HepG2 (cell line): ENCODE measurements around the gene OGFR. TPM values are rescaled to one million over a fixed set of nuclear protein-coding genes. Genes with fewer than 3 reads are reported as not detected.
A peak's percentile ranks its signal among the peaks of the same experiment; 100 is the strongest.

Source experiments
- CEBPB ChIP-seq: IDR thresholded peaks from 2 replicates; pipeline ENCODE4 v1.6.1; 2011; ENCODE audit warnings: low read depth, low read length, improper control_type of control experiment, borderline replicate concordance
- CENPX ChIP-seq: sonication (generic); formaldehyde crosslinking; IDR thresholded peaks from 2 replicates; pipeline ENCODE4 v1.9.0; 2021; ENCODE audit warnings: mild to moderate bottlenecking, missing genetic modification reagents, moderate library complexity
- ELF3 ChIP-seq: IDR thresholded peaks from 2 replicates; pipeline ENCODE4 v1.6.1; 2016; ENCODE audit warnings: missing genetic modification reagents, missing compliant biosample characterization
- ESRRA ChIP-seq: sonication (generic); formaldehyde crosslinking; IDR thresholded peaks from 2 replicates; pipeline ENCODE4 v1.5.1; 2020; ENCODE audit warnings: mild to moderate bottlenecking, low read depth, missing genetic modification reagents
- FOXK1 ChIP-seq: sonication (generic); formaldehyde crosslinking; IDR thresholded peaks from 2 replicates; pipeline ENCODE4 v1.4.0; 2020; ENCODE audit warnings: low read depth, missing genetic modification reagents, borderline replicate concordance
- JDP2 ChIP-seq: sonication (generic); formaldehyde crosslinking; IDR thresholded peaks from 2 replicates; pipeline ENCODE4 v1.8.1; 2022; ENCODE audit warnings: missing genetic modification reagents, borderline replicate concordance
- MYC ChIP-seq: sonication (generic); formaldehyde crosslinking; IDR thresholded peaks from 2 replicates; pipeline ENCODE4 v1.9.0; 2021; ENCODE audit warnings: missing genetic modification reagents, borderline replicate concordance
- SMARCC2 ChIP-seq: fragments of 450-650 bp; IDR thresholded peaks from 2 replicates; pipeline ENCODE4 v1.6.1; 2017; ENCODE audit warnings: antibody characterized with exemption, mild to moderate bottlenecking
- SNRNP70 ChIP-seq: fragments of 200-400 bp; formaldehyde crosslinking; IDR thresholded peaks from 2 replicates; pipeline ENCODE4 v1.6.1; 2017; ENCODE audit warnings: mild to moderate bottlenecking, low read depth, low read length, moderate library complexity
- TARDBP ChIP-seq: sonication (generic); formaldehyde crosslinking; IDR thresholded peaks from 2 replicates; pipeline ENCODE4 v1.8.0; 2022; ENCODE audit warnings: mild to moderate bottlenecking, missing genetic modification reagents
- ZC3H13 ChIP-seq: sonication (generic); formaldehyde crosslinking; IDR thresholded peaks from 2 replicates; pipeline ENCODE4 v1.8.1; 2023; ENCODE audit warnings: mild to moderate bottlenecking, missing genetic modification reagents, moderate library complexity
- ZFP37 ChIP-seq: sonication (generic); formaldehyde crosslinking; IDR thresholded peaks from 2 replicates; pipeline ENCODE4 v1.4.0; 2020; ENCODE audit warnings: missing genetic modification reagents, borderline replicate concordance
- ZNF101 ChIP-seq: sonication (generic); formaldehyde crosslinking; IDR thresholded peaks from 2 replicates; pipeline ENCODE4 v1.4.0; 2020; ENCODE audit warnings: mild to moderate bottlenecking, low read depth, missing genetic modification reagents, borderline replicate concordance
- ZNF12 ChIP-seq: sonication (generic); formaldehyde crosslinking; IDR thresholded peaks from 2 replicates; pipeline ENCODE4 v1.5.0; 2020; ENCODE audit warnings: missing genetic modification reagents
- ZNF292 ChIP-seq: sonication (generic); formaldehyde crosslinking; IDR thresholded peaks from 2 replicates; pipeline ENCODE4 v1.8.1; 2022; ENCODE audit warnings: mild to moderate bottlenecking, low read depth, missing genetic modification reagents, borderline replicate concordance
- ZNF34 ChIP-seq: sonication (generic); formaldehyde crosslinking; IDR thresholded peaks from 2 replicates; pipeline ENCODE4 v1.4.0; 2020; ENCODE audit warnings: mild to moderate bottlenecking, missing genetic modification reagents, borderline replicate concordance
- ZNF451 ChIP-seq: sonication (generic); formaldehyde crosslinking; IDR thresholded peaks from 2 replicates; pipeline ENCODE4 v1.5.0; 2020; ENCODE audit warnings: mild to moderate bottlenecking, missing genetic modification reagents
- ZNF460 ChIP-seq: sonication (generic); formaldehyde crosslinking; IDR thresholded peaks from 2 replicates; pipeline ENCODE4 v1.5.1; 2020; ENCODE audit warnings: missing genetic modification reagents, mild to moderate bottlenecking, borderline replicate concordance
- ZNF619 ChIP-seq: sonication (generic); formaldehyde crosslinking; IDR thresholded peaks from 2 replicates; pipeline ENCODE4 v1.4.0; 2020; ENCODE audit warnings: mild to moderate bottlenecking, missing genetic modification reagents
- ZNF644 ChIP-seq: IDR thresholded peaks from 2 replicates; pipeline ENCODE4 v1.6.1; 2016; ENCODE audit warnings: low read depth
- ZNF788 ChIP-seq: sonication (generic); formaldehyde crosslinking; IDR thresholded peaks from 2 replicates; pipeline ENCODE4 v1.5.0; 2020; ENCODE audit warnings: mild to moderate bottlenecking, missing genetic modification reagents, borderline replicate concordance
- polyA plus RNA-seq, 8 experiments: library from polyadenylated mRNA; depleted of rRNA in 3 of 8; stranded (reverse) in 7 of 8; unstranded in 1 of 8; fragments of >200 nt; fragmentation: Illumina TruSeq in 4 of 8; extraction: Trizol in 4 of 8; gene quantifications; 2 replicates each; pipeline versions ENCODE4 v1.2.1 to v1.2.3, GENCODE V29; 2011 to 2016; ENCODE audit warnings: low read depth in 4 of 8, missing spikeins in 1 of 8, mixed read lengths in 1 of 8; ENCODE audit not compliant: insufficient read depth in 1 of 8
- total RNA-seq, 5 experiments: library from RNA; depleted of rRNA; stranded (reverse); fragments of >200 nt; fragmentation: Illumina TruSeq; extraction: Trizol; gene quantifications; 2 replicates each; pipeline ENCODE4 v1.2.3, GENCODE V29; 2016; ENCODE audit warnings: low read depth in 1 of 5
- TF ChIP-seq, protein P1 (sequence below): sonication (generic); formaldehyde crosslinking; IDR thresholded peaks from 2 replicates; pipeline ENCODE4 v1.5.0; 2020; ENCODE audit warnings: missing genetic modification reagents
- TF ChIP-seq, protein P2 (sequence below): sonication (generic); formaldehyde crosslinking; conservative IDR thresholded peaks from 2 replicates; pipeline ENCODE4 v1.8.0; 2022; ENCODE audit warnings: missing genetic modification reagents
- TF ChIP-seq, protein P3 (sequence below): sonication (generic); formaldehyde crosslinking; IDR thresholded peaks from 2 replicates; pipeline ENCODE4 v1.4.0; 2020; ENCODE audit warnings: missing genetic modification reagents, low read depth, mild to moderate bottlenecking, borderline replicate concordance
- TF ChIP-seq, protein P4 (sequence below): sonication (generic); formaldehyde crosslinking; IDR thresholded peaks from 2 replicates; pipeline ENCODE4 v1.5.0; 2020; ENCODE audit warnings: mild to moderate bottlenecking, missing genetic modification reagents

Gene OGFR
- total and polyA plus RNA-seq, 2 of the 13 experiments (the other 11 are each of a cell fraction or from before 2014, with no cell fraction given): 47.7 to 81.8 TPM

DNA sequence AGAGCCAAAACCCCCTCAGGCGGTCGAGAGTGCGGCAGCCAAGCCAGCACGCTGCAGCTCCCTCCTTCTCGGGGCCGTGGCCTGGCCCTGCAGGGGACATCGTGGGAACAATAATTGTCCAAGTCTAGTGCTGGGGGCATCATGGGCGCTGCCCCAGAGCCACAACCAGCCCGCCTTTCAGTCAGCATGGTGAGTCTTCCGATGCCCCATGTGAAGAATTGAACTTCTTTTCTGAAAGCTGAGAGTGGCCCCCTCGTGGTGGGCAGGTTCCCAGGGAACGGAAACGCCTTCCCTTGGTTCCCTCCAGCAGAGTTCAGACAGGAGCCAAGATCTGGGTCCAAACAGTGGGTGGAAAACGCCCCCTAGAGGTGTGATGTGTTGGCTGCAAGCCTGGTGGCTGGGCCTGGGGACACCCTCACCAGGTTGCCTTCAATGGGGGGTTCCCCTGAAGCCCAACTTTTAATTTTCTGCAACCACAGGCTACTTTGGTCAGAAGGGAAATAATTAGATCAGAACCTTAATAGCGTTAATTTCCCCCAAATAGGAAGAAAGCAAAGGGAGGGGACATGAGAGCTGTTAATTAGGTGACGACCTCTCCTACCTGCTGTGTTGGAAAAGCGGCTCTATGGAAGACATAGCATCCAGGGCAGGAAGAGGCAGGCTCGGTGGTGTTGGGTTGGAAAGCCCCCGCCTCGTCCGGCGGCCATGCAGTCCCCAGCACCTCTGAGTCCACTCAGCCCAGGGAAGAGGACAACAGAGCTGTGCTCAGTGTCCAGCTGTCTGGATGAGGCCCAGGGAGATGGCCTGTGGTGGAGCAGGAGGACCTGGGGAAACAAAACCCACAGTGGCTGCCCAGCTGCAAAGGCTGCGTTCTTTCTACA lies 13.1 kb upstream of the OGFR start (continued):
- TF ChIP-seq TARDBP (peak; percentile 39; the same call in 1 of the 2 replicates), ZNF460 (CRISPR knock-in tag) (no peak), JDP2 (CRISPR knock-in tag) (no peak), SNRNP70 (no peak), ZNF101 (CRISPR knock-in tag) (no peak), CENPX (CRISPR knock-in tag) (no peak), ZNF292 (peak; percentile 51; the same call in 1 of the 2 replicates), ZC3H13 (CRISPR knock-in tag) (no peak), ZNF34 (CRISPR knock-in tag) (no peak), MYC (peak; percentile 68; the same call in 1 of the 2 replicates), ZNF788 (CRISPR knock-in tag) (peak; percentile 84; the same call in 1 of the 2 replicates), SMARCC2 (no peak), FOXK1 (CRISPR knock-in tag) (no peak; the same call in 1 of the 2 replicates), ESRRA (CRISPR knock-in tag) (no peak; the same call in 1 of the 2 replicates), ELF3 (peak; percentile 92), ZNF644 (CRISPR knock-in tag) (peak; percentile 73; the same call in 1 of the 2 replicates), ZNF619 (CRISPR knock-in tag) (peak; percentile 49), CEBPB (no peak), ZNF12 (CRISPR knock-in tag) (no peak; the same call in 1 of the 2 replicates), ZNF451 (0 out of 2 replicates have a peak, but pooled peaks have one; percentile 54), ZFP37 (CRISPR knock-in tag) (peak; percentile 73; the same call in 1 of the 2 replicates)
- TF ChIP-seq, protein P1, sequence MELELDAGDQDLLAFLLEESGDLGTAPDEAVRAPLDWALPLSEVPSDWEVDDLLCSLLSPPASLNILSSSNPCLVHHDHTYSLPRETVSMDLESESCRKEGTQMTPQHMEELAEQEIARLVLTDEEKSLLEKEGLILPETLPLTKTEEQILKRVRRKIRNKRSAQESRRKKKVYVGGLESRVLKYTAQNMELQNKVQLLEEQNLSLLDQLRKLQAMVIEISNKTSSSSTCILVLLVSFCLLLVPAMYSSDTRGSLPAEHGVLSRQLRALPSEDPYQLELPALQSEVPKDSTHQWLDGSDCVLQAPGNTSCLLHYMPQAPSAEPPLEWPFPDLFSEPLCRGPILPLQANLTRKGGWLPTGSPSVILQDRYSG: no peak
- TF ChIP-seq, protein P2, sequence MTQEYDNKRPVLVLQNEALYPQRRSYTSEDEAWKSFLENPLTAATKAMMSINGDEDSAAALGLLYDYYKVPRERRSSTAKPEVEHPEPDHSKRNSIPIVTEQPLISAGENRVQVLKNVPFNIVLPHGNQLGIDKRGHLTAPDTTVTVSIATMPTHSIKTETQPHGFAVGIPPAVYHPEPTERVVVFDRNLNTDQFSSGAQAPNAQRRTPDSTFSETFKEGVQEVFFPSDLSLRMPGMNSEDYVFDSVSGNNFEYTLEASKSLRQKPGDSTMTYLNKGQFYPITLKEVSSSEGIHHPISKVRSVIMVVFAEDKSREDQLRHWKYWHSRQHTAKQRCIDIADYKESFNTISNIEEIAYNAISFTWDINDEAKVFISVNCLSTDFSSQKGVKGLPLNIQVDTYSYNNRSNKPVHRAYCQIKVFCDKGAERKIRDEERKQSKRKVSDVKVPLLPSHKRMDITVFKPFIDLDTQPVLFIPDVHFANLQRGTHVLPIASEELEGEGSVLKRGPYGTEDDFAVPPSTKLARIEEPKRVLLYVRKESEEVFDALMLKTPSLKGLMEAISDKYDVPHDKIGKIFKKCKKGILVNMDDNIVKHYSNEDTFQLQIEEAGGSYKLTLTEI (CRISPR knock-in tag): no peak
- TF ChIP-seq, protein P3, sequence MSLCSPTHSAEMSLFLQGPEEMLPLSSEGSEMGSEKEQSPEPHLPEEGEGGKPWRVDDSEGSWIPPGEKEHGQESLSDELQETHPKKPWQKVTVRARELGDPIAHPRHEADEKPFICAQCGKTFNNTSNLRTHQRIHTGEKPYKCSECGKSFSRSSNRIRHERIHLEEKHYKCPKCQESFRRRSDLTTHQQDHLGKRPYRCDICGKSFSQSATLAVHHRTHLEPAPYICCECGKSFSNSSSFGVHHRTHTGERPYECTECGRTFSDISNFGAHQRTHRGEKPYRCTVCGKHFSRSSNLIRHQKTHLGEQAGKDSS: peak; percentile 64; the same call in 1 of the 2 replicates
- TF ChIP-seq, protein P4, sequence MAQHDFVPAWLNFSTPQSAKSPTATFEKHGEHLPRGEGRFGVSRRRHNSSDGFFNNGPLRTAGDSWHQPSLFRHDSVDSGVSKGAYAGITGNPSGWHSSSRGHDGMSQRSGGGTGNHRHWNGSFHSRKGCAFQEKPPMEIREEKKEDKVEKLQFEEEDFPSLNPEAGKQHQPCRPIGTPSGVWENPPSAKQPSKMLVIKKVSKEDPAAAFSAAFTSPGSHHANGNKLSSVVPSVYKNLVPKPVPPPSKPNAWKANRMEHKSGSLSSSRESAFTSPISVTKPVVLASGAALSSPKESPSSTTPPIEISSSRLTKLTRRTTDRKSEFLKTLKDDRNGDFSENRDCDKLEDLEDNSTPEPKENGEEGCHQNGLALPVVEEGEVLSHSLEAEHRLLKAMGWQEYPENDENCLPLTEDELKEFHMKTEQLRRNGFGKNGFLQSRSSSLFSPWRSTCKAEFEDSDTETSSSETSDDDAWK (CRISPR knock-in tag): no peak
